Parathyroid adenoma (tissue), 2 donors: ENCODE data around the gene KCMF1.

Source experiments
- H2AFZ ChIP-seq: fragments of 300-600 bp; sonication (generic); one replicate; pipeline ENCODE4 v1.7.0; 2017; ENCODE audit warnings: antibody characterized with exemption, mild to moderate bottlenecking
- H3K27ac ChIP-seq: fragments of 300-600 bp; sonication (generic); one replicate; pipeline ENCODE4 v1.7.0; 2017
- H3K27me3 ChIP-seq: fragments of 300-600 bp; sonication (generic); one replicate; pipeline ENCODE4 v1.7.0; 2017; ENCODE audit warnings: low read length; ENCODE audit not compliant: control insufficient read depth, insufficient read depth
- H3K36me3 ChIP-seq: fragments of 300-600 bp; sonication (generic); one replicate; pipeline ENCODE4 v1.7.0; 2017; ENCODE audit warnings: low read length; ENCODE audit not compliant: control insufficient read depth, insufficient read depth
- H3K4me1 ChIP-seq: fragments of 300-600 bp; sonication (generic); one replicate; pipeline ENCODE4 v1.7.0; 2017; ENCODE audit warnings: control low read depth
- H3K4me2 ChIP-seq: fragments of 300-600 bp; sonication (generic); one replicate; pipeline ENCODE4 v1.7.0; 2017; ENCODE audit warnings: low read length
- H3K4me3 ChIP-seq: fragments of 300-600 bp; sonication (generic); one replicate; pipeline ENCODE4 v1.7.0; 2017; ENCODE audit warnings: low read depth, low read length
- H3K79me2 ChIP-seq: fragments of 300-600 bp; sonication (generic); one replicate; pipeline ENCODE4 v1.7.0; 2017; ENCODE audit warnings: control low read depth
- H3K9ac ChIP-seq: fragments of 300-600 bp; sonication (generic); one replicate; pipeline ENCODE4 v1.7.0; 2017; ENCODE audit warnings: mild to moderate bottlenecking
- H3K9me3 ChIP-seq: fragments of 300-600 bp; sonication (generic); one replicate; pipeline ENCODE4 v1.7.0; 2017; ENCODE audit warnings: low read length; ENCODE audit not compliant: control insufficient read depth
- CTCF ChIP-seq: fragments of 300-600 bp; sonication (generic); IDR thresholded peaks from one replicate; pipeline ENCODE4 v1.7.0; 2017; ENCODE audit warnings: antibody characterized with exemption, mild to moderate bottlenecking
- donor health status: primary hyperparathyroidism.

The KCMF1 gene

GRCh38 chr2:85096616-85097015 is 125.7 kb downstream of the KCMF1 start:
- Histone ChIP-seq H3K79me2 (no peaks in the 10 kb centered on the region), H3K4me2 (no peak overlapping the region), H3K27ac (no peak overlapping the region), H2AFZ (no peak overlapping the region), H3K4me1 (no peaks in the 10 kb centered on the region), H3K9ac (no peak overlapping the region), H3K36me3 (no peaks in the 10 kb centered on the region), H3K9me3 (no peaks in the 10 kb centered on the region), H3K4me3 (no peak overlapping the region), H3K27me3 (no peaks in the 10 kb centered on the region)
- TF ChIP-seq CTCF, result no peak

- Histone ChIP-seq H3K9me3 (no peaks in the 10 kb centered on the region), H2AFZ (no peak overlapping the region), H3K9ac (no peak overlapping the region), H3K79me2 (no peaks in the 10 kb centered on the region), H3K36me3 (no peaks in the 10 kb centered on the region), H3K4me2 (no peak overlapping the region), H3K4me1 (no peaks in the 10 kb centered on the region), H3K27ac (no peak overlapping the region), H3K4me3 (no peak overlapping the region), H3K27me3 (no peaks in the 10 kb centered on the region)
- TF ChIP-seq CTCF, result no peak
Measured at GRCh38 chr2:85104228-85104627, 133.3 kb downstream of the KCMF1 start.

- no peaks in the 10 kb centered on the region for H3K36me3 ChIP-seq
- H2AFZ ChIP-seq, result no peak overlapping the region
- no peaks in the 10 kb centered on the region for H3K27me3 ChIP-seq
- no peak overlapping the region for H3K4me2 ChIP-seq
- no peak overlapping the region for H3K27ac ChIP-seq
- no peaks in the 10 kb centered on the region for H3K79me2 ChIP-seq
- no peak for TF ChIP-seq CTCF
- no peaks in the 10 kb centered on the region for H3K4me1 ChIP-seq
- no peak overlapping the region for H3K9ac ChIP-seq
- H3K9me3 ChIP-seq, result no peaks in the 10 kb centered on the region
- H3K4me3 ChIP-seq, result no peak overlapping the region
Measured at GRCh38 chr2:85106489-85107180, 135.7 kb downstream of the KCMF1 start.
